GM19023 (cell line): Measurements from ENCODE around the gene ACSS1.
"Not testable (repeated sequence)": the region's sequence is repeated elsewhere in the genome, so short reads cannot be mapped to it uniquely, and the experiment has no call there.

Experiments
- ATAC-seq: cut with Tn5 transposase; IDR thresholded peaks from one replicate; pipeline ENCODE4 v1.9.1; 2021; ENCODE audit warnings: mild to moderate bottlenecking, moderate library complexity; ENCODE audit not compliant: unreplicated experiment

The ACSS1 gene

DNA sequence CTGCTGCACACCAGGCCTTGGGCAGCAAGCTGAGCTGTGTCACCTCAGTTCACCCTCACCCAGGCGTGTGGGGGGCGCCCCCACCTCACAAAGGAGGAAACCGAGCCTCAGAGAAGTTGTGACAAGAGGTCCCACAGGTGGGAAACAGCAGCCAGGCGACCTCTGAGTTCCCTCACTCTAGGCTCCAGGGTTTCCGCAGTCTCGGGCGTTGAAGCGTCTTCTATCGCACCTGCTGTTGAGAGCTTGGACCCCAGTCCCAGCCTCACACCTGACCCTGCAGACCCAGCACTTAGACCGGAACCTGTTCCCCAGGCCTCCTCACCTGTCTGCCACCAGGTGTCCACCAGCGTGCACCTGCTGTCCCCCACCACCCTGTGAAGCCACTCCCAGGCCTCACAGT, 43.1 kb downstream of the ACSS1 start:
- no peak for ATAC-seq

DNA sequence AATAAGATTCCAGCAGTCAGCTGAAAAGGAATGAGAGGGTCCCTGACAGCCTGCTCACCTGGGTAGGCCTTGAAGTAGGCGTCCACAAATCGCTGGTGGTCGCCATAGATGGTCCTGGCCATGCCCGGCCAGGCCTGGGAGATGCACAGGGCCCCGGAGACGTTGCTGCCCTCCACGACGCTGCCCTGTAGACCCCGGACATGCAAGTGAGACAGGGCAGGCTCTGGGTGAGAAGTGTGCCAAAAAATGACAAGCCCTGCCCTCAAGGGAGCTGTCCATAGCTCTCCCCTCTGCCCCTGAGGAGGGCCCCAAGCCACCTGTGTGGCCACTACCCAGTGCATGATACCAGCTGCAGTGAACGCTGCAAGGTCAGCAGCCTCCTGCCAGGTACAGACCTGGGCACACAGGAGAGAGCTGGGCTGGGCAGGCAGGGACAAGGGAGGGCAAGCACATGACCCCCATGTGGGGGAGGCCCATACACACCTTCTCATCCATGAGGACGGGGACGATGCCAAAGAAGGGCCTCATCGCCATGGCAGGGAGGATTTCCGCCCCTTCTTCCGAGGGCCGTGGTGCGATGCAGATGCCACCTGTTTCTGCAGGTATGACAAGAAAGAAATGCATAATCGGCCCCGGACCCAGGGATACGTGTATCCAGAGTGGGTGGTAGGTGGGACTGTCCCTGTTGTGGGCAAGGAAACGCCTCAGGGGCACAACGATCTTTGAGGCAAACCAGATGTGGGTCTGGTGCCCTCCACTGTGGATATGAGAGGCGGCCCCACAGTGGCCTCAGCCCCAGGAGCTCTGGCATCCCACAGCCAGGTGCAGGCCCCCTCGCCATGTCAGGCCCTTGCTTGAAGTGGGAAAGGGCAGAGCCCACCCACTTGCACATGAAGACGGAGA, 44.2 kb downstream of the ACSS1 start:
- no peak for ATAC-seq

DNA sequence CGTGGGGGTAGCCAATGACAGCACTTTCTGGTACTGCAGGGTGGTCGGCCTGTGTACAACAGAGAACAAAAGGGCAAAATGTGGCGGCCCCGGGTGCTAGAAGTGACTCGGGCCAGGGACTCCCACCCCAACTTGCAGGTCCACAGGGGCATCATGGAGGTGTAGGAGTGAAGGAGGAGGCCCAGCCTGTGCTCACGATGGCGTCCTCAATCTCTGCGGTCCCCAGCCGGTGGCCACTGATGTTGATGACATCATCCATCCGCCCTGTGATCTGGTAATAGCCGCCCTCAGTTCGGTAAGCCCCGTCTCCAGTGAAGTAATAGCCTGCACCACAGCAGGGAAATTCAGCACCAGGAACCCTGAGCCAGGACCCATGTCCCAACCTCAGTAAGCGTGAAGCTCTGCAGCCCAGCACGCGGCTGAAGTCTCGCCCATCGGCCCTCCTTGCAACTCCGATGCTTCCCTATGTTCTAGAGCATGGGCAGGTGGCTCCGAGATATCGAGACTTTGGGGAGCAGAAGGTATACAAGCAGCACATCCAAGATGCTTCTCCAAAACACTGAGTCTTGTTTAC, 45.2 kb downstream of the ACSS1 start:
- no peak for ATAC-seq

DNA sequence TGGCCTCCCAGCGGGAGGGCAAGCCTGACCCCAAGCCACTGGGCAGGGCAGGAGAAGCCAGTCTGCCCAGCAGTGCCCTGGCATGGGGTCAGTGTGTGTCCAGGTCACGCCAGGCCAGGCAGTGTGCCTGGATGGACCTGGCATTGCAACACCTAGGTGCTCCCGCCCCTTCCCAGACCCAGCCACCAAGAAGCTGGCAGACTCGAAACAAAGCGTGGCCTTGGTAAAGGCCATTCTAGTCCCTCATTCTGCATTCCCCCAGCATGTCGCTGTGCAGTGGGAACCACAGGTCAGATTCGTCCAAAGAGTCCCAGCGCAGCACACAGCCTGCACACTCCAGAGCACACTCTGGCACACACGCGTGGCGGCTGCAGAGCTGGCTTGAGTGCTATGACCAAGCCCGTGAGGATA, 46.1 kb downstream of the ACSS1 start:
- ATAC-seq: no peak

DNA sequence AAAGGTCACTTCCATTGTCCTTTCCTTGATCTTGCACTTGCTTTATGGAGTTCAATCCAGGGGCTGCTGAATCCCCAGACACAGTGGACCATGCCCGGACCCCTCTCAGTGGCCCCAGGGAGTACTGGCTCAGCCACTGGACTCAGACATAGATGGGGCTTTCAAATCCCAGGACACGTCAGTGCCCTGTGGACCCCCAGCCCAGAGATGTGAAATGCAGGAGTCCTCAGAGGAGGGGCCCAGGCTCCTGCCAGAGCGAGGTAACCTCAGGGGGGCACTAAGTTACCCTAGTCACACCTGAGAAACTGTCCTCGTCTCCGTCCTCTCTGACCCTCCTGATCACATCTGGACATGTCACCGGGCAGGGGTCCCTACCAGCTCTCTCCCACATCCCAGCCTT, 46.7 kb downstream of the ACSS1 start:
- no peak for ATAC-seq

DNA sequence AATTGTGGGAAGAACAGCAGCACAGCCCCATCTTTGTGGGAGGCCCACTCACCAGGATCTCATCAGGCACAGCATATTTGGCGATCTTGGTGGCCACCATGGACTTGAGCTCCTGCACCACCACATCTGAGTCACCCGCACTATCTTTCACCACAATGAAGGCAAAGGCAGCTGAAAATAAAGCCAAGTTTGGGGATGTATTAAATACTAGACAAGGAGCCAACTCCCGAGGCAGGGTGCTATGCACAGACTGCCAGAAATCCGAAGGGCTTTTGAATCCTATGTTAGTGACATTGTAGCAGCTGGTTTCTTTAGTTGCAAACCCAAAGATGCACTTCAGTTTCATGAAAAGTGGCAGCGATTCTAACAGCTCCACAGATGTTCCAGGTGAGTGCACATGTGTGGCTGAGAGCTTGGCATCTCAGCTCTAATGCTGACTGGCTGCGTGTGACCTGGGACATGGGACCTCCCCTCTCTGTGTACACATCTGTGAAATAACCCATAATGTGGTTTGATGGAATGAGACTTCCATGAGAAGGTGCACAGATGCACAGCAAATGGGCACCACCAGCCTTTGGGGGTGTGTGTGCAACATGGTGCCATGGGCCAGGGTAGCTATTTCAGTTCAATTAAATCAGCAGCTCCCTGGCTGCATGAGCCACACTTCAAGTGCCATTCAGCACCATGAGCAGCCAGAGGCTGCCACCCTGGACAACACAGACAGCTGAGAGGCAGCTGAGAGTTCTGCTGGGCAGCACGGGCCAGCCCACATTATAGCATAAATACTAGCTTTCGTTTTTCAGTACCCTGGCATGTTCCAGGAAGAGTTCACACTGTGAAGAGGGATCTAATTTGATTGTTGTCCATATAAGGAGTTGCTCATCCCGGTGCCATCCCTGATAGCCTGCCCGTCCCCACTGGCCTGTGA, 48.5 kb downstream of the ACSS1 start:
- ATAC-seq: no peak

DNA sequence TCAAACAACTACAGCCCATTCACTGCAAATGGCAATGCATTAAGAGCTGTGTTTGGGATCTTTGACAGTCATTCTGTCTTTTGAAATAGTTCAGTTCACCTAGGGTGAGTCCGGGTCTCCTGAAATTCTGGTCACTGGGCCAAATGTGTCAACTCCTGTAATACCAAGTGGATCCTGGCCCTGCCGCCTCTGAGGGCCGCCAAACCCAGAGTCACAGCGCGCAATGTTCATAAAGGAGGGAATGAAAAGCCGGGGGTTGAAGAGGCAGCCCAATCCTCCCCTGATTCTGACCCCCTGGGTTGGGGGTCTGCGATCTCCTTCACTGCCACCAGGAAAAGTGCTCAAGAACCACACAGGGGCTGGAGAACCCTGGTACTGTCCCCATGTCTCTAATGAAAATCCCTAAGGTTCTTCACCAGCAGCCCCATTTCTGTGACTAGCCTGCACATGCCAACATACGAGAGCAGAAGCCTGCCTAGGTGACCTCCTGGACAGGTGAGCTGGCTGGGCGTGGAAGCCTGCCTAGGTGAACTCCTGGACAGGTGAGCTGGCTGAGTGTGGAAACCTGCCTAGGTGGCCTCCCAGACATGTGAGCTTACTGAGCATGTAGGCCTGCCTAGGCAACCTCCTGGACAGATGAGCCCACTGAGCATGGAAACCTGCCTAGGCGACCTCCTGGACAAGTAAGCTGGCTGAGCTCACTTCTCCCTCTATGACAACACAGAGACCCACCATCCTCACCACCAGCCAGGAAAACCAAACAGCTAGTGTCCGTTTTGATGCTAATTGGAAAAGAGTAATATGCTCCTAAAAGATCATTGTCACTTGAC, 49.3 kb downstream of the ACSS1 start:
- ATAC-seq: no peak

DNA sequence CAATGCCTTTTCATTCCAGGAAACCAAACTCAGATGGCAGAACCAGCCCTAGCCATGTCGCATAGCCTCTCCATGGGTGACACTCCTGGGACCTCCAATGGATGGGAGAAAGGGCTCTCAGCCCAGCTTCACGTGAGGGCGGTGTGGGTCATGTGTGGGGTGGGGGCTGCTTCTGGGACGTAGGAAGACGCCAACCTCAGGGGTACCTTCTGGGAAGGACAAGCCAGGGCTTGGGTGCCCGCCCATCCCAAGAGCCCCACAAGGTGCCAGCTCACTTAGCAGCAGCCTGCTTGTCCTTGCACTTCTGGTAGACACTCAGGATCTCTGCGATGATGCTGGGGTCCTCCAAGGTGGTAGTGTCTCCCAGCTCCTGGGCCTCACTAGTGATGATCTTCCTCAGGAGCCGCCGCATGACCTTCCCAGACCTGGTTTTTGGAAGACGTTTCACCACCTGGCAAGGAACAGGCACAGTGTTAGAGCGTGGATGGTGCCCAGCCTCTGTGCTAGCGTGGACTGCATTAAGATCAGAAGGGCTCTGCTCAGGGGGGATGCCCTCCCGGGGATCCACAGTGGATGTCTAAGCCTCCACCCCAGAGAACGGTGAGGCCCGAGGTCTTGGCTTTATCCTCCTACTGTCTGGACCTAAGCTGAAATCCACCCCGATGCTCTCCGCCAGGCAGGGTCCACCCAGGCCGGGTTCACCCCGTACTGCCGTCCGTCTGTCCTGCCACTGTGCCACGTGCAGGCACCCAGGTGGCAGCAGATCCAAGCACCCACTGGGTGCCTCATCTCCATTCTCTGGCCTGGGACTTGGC, 50.2 kb downstream of the ACSS1 start:
- no peak for ATAC-seq

DNA sequence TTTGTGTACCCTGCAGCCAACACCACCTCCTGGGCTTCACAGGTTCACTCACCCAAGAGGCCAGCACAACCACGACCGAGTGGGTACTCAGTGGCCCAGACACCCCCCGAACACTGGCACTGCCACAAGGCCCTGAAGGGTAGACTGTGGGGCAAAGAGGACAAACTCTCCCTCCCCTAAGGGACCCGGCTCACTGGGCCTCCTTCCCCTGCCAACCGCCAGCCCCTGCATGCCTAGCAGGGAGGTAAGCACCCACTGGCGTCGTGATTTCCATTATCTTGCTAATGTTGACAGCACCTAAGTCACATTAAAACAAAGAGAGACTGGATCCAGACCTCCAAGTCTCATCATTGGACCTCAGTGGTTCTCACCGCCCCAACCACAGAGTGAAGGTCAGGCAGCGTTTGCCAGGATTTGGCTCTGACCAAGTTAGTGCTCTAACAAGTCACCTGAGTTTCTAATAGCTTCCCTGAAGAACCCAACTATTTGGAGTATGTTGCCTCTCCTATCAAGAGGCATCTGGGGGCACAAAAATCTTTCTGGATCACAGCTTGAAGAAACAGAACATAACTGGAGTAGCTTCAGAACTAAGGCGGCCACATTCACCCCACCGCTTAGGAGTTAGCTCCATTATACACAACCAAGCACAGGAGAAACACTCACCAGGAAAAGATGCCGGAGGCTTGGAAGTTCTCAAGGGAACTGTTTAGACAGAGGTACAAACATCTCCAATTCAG, 51.3 kb downstream of the ACSS1 start:
- ATAC-seq: no peak

DNA sequence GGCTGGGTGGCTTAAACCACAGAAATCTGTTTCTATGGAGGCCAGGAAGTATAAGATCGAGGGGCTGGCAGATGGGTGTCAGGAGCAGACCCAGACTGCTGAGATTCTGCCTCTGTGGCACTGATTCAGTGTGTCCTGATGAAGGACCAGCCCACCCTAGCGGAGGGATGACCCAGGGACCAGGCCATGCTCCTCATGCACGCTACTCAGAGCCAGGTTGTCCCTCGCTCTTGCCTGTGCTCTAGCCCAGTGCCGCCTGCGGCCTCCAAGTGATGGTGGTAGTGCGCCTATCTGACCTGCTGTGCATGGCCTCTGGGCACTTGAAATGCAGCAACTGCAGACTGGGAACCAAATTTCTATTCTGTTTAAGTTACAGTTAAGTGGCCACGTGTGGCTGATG, 52.3 kb downstream of the ACSS1 start:
- no peak for ATAC-seq

DNA sequence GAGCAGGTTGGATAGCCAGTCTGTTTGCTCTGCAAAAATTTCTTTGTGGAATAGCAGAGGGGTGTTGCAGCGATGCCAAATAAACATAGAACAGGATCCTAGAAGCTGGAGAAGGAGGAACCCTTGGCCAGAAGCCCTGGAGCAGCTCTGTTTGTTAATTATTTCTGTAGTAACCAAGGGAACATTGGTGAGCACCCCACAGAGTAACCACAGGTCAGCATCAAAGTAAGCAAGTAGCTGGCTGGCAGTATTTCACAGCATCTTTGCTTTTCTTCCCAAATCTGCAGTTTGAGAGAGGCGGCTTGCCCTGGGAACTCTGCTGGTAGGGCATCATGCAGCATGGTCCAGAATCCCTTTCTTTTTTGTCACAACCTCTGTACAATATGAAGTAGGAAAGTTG, 52.7 kb downstream of the ACSS1 start:
- ATAC-seq: no peak

DNA sequence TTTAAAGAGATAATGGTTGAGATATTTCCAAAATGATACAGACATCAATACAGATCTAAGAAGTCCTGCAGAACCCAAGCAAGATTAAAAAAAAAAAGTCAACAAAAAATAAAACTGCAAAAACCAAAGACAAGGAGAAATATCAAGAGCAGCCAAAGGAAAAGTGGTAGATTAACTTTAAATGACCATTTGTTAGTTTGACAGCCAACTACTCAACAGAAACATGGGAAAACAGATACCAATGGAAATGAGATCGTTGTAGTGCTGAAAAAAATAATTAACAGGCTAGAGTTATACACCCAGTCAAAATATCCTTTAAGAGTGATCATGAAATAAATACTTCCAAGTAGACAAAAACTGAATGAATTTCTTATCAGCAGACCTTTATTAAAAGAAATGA, 54.9 kb downstream of the ACSS1 start:
- no peak for ATAC-seq

DNA sequence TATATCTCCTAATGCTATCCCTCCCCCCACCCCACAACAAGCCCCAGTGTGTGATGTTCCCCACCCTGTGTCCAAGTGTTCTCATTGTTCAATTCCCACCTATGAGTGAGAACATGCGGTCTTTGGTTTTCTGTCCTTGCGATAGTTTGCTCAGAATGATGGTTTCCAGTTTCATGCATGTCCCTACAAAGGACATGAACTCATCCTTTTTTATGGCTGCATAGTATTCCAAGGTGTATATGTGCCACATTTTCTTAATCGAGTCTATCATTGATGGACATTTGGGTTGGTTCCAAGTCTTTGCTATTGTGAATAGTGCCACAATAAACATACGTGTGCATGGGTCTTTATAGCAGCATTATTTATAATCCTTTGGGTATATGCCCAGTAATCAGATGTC, 56.6 kb downstream of the ACSS1 start:
- ATAC-seq: not testable (repeated sequence)

DNA sequence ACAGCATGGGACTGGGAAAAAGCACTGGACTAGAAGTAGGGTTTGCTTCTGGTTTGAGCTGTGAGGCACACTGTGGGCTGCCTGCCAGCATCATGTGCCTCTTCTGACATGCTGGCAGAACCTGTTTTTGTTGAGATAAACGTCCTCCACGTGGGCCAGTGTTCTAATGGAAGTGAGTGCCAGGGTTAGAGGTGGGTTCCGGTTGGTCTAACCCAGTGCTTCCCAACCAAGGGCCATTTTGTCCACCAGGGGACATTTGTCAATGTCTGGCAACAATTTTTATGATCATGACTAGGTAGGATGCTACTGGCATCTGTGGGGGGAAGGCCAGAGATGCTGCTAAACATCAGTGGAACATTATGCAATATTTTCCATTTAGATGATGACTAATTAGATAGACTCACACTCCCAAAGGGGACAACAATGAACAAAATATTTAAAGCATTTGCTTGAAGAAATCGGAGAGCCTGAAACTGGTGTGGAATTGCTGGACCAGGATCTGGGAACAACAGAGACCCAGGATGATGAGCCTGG, 57.6 kb downstream of the ACSS1 start:
- ATAC-seq: no peak

DNA sequence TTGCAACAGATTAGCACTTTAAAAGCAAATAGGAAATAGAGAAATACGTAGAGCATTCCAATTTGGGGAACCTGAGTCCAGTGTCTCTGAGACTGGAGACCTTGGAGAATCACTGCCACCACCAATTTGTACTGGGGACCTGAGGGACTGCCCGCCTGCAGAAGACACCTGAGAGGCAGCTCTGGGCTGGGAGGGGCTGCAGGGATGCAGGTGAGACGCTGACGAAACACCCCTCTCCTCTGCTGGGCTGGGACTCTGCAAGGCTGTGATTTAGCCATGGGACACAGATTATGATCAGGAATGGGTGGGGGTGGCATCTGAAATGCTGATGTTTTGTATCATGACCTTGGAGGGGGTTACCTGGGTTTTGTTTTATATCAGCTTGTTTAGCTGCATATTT, 58.4 kb downstream of the ACSS1 start:
- no peak for ATAC-seq

DNA sequence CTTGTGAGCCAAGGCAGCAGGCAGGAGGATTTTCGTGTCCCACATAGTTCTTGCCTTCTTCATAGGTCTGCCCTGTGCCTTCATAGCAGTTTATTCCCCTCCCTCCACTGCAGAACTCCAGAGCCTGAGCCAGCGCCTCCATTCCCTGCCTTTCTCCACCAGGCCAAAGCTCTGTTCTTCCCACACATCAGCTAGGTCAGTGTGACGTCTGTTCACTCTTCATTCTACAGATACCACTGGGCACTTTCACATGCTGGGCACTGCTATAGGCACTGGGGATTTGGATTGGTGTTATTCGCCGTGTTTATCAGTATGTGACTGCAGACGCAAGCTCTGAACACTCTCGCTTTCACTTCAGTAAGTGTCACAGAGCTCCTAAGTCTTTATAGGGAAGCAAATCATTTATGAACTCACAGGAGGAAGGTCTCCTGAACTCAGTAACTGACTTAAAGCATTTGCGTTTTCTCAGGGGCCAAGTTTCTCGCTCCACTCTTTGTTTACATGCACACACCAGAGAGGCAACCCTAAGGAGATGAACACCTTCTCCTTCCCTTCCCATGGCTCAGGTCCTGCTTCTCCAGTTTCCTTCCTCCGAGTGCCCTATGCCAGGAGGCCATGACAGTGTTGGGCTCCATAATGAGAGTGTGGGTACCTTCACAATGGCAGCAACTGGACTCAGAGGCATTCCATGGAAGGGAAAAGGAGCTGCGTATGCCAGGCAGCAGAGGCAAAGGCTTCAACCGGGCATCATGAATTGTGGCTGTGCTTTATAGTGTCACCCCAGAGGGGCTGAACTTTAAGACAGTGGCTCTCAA, 59.1 kb downstream of the ACSS1 start:
- no peak for ATAC-seq

DNA sequence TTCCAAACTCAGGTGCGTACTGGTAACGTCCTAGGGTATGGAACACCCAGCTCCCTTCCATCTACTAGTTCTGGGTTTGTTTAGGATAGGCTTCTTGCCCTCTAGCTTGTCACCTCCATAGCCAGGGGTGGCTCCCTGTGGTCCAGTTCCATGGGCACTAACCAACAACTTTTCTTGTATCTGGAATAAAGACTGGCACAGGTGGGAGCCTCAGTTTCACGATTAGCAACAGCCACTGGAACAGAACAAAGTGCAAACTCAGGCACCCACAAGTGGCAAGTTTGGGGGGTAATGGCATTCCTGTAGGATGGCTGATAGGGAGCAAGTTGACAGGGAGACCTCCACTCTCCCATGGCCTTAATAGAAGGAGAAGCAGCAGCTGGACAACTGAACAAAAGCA, 59.8 kb downstream of the ACSS1 start:
- ATAC-seq: no peak
